HG03025 (cell line): Measurements from ENCODE around the gene PVR.
"Not testable (repeated sequence)": the region's sequence is repeated elsewhere in the genome, so short reads cannot be mapped to it uniquely, and the experiment has no call there.

Experiments used
- ATAC-seq: cut with Tn5 transposase; IDR thresholded peaks from one replicate; pipeline ENCODE4 v1.9.1; 2021; ENCODE audit warnings: mild to moderate bottlenecking, moderate library complexity; ENCODE audit not compliant: unreplicated experiment, low FRiP score

Gene PVR

DNA sequence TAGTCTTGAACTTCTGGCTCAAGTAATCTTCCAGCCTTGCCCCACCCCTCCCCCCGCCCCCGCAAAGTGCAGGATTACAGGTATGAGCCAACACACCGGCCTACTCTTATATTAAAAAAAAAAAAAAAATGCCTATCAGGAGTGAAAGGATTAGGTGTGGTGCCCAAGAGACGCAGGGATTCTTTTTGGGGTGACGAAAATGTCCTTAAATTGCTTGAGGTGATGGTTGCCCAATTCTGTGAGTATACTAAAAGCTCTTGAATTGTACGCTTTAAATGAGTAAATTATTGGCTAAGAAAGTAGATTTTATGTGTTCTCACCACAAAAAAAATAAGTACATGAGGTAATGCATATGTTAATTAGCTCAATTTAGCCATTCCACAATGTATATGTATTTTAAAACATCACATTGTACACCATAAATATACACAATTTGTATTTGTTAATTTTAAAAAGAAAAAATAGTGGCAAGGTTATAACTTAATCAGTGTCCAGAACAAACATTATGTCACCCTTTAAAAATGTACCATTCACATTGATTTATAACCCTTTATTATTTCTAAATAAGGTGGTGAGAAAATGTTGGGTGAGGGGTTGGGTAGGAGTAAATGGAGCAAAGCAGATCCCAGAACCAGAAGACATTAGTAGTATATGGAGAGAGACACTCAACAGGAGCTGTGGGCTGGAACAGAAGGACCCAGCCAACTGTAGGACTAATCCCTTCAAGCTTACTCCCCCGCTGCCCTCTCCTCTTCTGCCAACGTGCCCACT is 26.4 kb upstream of the PVR start:
- no peak for ATAC-seq

DNA sequence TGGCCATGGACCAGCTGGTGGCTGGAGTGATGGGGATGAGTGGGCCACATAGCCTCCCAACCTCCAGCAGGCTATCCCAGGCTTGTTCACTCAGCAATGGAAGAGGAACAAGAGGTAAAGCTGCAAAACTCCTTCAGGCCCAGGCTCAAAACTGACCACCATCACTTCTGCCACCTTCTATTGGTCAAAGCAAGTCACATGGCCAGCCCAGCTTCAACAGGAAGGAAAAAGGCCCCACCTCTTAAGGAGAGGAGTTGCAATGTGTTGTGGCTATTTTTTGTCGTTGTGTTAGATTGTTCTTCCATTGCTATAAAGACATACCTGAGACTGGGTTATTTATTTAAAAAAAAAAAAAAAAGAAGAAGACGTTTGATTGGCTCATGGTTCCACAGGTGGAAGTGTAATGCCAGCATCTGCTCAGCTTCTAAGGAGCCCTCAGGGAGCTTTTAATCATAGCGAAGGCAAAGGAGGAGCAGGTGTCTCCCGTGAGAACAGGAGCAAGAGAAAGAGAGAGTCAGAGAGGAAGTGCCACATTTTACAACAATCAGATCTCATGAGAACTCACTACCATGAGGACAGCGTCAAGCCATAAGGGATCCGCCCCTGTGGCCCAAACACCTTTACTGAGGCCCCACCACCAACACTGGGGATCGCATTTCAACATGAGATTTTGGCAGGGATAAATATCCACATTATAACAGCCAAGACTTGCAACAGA is 24.9 kb upstream of the PVR start:
- no peak for ATAC-seq

DNA sequence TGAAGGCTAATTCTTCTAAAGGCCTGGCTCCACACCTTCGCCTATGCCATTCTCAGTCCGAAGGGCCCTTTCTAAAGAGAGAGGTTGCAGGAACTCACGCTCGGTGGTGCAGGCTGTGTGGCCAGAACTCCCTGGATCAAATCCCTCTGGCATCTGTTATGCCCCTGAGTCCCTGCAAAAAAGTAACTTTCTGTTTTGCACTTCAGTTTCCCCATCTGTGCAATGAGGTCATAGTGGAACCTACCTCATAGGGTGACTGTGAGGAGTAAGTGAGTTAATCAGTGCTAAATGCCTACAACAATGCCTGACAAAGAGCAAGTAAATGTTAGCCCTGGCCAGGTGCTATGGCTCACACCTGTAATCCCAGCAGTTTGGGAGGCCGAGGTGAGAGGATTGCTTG is 23.0 kb upstream of the PVR start:
- no peak for ATAC-seq

GRCh38 chr19:44621367-44621766 is 22.3 kb upstream of the PVR start:
- ATAC-seq: no peak

DNA sequence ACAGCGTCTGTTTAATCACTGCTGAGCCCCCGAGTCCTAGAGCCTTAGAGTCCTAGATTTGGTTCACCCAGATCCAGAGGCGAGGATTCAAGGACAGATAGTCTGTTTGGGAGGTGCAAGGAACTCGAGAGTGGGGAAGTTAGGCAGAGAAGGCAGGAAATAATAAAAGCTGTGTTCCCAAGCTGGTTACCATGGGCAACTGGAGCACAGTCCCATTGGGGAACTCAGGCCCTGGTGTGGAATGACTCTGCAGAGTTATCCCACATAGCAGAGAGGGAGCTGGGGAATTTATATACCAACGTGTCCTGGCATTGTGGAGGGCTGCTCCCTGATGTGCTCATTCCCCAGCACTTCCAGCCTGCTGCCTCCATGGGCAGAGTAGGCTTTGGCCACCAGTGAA is 20.6 kb upstream of the PVR start:
- ATAC-seq: no peak

DNA sequence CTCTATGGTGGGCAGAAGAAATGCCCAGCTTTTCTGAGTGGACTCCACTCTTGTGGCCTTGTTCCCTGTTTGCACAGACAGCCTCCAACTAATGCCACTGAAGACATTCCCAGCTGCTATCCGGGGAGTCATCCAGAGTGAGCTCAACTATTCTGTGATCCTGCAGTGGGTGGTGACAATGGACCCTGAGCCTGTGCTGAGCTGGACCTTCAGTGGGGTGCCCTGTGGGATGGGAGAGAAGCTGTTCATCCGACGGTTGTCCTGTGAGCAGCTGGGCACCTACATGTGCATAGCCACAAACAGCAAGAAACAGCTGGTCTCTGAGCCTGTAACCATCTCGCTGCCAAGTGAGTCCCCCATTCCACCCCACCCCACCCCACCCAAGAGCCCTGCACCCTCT is 20.1 kb upstream of the PVR start:
- ATAC-seq: no peak

DNA sequence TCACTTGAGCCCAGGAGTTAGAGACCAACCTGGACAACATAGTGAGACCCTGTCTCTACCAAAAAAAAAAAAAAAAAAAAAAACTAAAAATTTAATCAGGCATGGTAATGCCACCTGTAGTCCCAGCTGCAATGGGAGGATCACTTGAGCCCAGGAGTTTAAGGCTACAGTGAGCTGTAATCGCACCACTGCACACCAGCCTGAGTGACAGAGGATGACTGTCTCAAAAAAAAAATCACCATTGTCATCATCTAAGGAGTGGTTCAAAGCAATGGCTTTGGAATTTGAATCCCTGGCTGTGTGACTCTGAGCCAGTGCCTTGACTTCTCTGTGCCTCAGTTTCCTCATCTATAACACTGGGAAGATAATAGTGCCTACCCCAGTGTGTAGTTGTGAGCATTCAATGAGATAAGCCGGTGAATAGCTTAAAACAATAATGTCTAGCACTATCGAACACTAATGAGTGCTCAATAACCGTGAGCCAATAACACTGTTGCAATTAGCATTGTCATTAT is 18.8 kb upstream of the PVR start:
- ATAC-seq: no peak

GRCh38 chr19:44625637-44626036 is 18.1 kb upstream of the PVR start:
- ATAC-seq: not testable (repeated sequence)

DNA sequence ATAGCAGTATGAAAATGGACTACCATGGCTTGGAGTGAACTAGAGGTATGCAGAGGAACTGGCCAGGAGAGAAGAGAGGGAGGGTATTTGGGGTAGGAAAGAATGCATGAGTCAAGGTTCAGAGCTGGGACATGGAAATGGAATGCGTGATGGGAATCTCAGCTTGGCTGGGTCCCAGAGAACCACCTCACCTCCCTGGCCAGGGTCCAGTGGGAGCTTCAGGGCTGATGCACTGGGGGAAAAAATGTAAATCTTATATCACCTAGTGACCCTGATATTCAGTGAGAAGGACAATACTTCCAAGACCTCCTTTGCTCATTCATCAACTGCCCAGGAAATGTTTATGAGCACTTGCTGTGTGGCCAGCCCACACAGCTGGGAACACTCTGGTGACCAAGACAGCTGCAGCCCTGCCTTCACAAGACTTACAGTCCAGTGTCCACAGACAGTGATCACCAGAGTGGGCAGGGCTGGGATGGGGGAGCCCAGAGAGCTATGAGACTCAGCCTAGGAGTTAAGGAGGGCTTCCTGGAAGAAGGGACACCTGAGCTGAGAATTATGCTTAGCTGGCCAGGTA is 17.6 kb upstream of the PVR start:
- ATAC-seq: no peak

DNA sequence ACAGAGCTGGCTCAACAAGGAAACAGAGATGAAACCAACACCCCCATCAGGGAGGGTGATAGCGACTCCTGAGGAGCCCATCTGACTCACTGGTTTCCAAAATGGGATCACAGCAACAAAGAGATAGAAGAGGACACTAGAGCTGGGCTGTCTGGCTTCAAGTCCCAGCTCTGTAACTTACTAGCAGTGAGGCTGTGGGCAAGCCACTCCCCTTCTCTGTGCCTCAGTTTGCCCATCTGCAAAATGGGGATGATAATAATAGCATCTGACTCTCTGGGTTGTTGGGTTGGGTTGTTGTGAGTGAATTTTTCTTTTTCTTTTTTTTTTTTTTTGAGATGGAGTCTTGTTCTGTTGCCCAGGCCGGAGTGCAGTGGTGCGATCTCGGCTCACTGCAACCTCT is 16.1 kb upstream of the PVR start:
- ATAC-seq: no peak

DNA sequence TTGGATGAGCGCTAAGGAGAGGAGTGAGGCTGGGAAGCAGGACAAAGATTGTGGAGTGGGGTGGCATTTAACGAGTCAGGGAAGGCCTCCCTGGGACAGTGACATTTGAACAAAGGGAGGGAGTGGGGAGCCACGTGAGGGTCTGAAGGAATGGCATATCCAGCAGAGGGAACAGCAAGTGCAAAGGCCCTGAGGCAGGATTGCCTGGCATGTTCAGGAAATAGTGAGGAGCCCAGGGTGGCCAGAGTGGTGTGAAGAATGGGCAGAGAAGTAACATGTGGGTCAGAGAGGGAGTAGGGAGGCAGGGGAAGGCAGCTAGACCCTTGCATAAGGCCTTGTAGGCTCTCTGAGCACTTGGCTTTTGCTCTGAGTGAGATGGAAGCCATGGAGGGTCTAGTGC is 14.9 kb upstream of the PVR start:
- no peak for ATAC-seq

DNA sequence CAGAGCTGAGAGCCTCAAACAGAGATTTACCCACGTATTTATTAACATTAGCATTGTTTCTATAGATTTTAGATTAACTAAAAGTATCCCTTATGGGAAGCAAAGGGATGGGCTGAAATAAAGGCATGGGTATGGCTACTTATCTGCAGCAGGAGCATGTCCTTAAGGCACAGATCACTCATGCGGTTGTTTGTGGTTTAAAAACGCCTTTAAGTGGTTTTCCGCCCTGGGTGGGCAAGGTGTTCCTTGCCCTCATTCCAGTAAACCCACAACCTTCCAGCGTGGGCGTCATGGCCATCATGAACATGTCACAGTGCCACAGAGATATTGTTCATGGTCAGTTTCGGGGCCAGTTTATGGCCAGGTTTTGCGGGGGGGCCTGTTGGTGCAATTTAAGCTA is 12.1 kb upstream of the PVR start:
- ATAC-seq: not testable (repeated sequence)

- not testable (repeated sequence) for ATAC-seq
Measured at GRCh38 chr19:44634058-44634457, 9.7 kb upstream of the PVR start.

DNA sequence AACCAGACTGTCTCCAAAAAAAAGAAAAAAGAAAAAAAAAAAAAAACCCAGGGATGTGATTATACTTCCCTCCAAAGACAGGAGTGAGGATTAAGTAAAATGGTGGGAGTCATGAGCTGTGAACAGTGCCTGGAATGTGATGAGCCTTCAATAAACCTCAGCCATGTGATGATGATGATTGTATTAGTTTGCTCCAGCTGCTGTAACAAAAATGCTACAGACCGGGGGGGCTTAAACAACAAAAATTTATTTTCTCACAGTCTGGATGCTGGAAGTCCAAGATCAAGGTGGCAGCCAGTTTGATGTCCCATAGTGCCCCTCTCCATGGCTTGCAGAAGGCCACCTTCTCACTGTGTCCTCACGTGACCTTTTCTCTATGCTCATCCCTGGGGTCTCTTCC is 8.9 kb upstream of the PVR start:
- ATAC-seq: no peak

DNA sequence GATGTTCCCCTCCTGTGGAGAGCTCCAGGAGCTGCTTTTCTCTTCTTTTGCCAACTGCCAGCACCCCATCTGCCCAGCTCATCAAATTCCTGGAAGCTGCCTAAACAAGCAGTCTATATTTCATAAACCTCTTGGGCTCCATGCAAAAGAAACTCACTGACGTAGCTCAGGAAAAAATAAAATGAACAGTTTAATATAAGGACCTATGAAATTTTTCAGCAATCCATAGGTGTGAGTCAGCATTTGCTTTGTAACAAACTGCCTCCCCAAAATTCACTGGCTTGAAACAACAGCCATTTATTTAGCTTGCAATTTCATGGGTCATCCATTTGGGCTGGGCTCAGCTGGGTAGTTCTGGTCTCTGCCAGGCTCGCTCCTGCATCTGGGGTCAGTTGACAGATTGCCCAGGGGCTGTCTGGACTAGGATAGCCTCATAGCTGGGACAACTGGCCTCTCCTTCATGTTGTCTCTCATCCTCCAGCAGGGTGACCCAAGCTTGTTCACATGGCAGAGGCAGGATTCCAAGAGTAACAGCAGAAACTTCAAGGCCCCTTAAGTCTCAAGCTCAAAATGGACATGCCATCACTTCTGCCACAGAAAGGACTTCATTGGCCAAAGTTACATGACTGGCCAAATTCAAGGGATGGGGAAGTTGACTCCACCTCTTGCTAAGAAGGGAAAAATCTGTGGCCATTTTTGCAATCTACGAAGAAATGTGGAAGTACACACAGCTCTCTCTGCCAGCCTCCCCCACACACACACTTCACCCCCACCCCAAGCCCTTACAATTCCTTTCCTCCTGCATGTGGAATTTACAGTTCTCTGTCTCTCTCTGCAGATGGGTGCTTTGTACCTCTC is 7.9 kb upstream of the PVR start:
- no peak for ATAC-seq

GRCh38 chr19:44636439-44637389 is 7.0 kb upstream of the PVR start:
- ATAC-seq: no peak

GRCh38 chr19:44637390-44637764 is 6.3 kb upstream of the PVR start:
- ATAC-seq: no peak

DNA sequence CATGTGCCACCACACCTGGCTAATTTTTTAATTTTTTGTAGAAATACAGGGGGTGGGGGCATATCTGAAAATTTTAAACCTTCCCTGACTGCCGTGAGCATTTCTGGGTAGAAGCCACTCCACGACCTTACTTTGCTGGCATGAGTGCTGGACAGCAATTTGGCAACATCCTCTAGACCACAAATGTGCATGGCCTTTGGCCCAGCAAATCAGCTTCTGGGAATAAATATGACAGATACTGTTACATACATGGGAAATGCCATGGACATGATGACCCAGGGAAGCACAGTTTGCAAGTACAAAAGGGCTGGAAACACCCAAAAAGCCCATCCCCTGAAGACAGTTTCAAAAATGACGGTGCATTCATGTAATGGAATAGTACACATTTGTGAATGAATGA is 3.2 kb upstream of the PVR start:
- no peak for ATAC-seq

- no peak for ATAC-seq
Measured at GRCh38 chr19:44641501-44642265, 2.0 kb upstream of the PVR start.
